Peyer's patch (tissue), 4 donors: ENCODE data around the gene IRGC. TPM values are rescaled to one million over a fixed set of nuclear protein-coding genes. Genes with fewer than 3 reads are reported as not detected.
"Not testable (repeated sequence)": the region's sequence is repeated elsewhere in the genome, so short reads cannot be mapped to it uniquely, and the experiment has no call there.

Source experiments
- DNase-seq, 3 donors: peaks; one replicate each; pipeline ENCODE4 v3.0.0-alpha.2; 2017 to 2019
- H3K27ac ChIP-seq, 4 donors: fragments of 200-600 bp; sonication (generic); one replicate each; pipeline ENCODE4 v1.5.1; 2016 to 2019
- H3K27me3 ChIP-seq, 2 donors: fragments of 200-600 bp; sonication (generic); one replicate each; pipeline ENCODE4 v1.5.1; 2019
- H3K36me3 ChIP-seq, 3 donors: fragments of 200-600 bp; sonication (generic); one replicate each; pipeline ENCODE4 v1.5.1; 2016 to 2019
- H3K4me1 ChIP-seq, 4 donors: fragments of 200-600 bp; sonication (generic); one replicate each; pipeline ENCODE4 v1.5.1; 2016 to 2019
- H3K4me3 ChIP-seq, 4 donors: fragments of 200-600 bp; sonication (generic); 1 replicate in 3 of 4; 2 replicates in 1 of 4; pipeline ENCODE4 v1.5.1; 2016 to 2019; ENCODE audit warnings: mild to moderate bottlenecking in 1 of 4
- H3K9me3 ChIP-seq, 4 donors: fragments of 200-600 bp; sonication (generic); one replicate each; pipeline ENCODE4 v1.5.1; 2016 to 2019; ENCODE audit warnings: mild to moderate bottlenecking in 1 of 4
- CTCF ChIP-seq, 6 experiments: fragments of 450-650 bp in 4 of 6; fragments of 200-600 bp in 2 of 6; sonication (generic) in 1 of 6; IDR thresholded peaks; one replicate each; pipeline ENCODE4 v1.5.1; 2017 to 2019; ENCODE audit warnings: antibody characterized with exemption in 6 of 6, mild to moderate bottlenecking in 3 of 6, moderate library complexity in 1 of 6
- POLR2A ChIP-seq, 2 donors: fragments of 450-650 bp; IDR thresholded peaks; one replicate each; pipeline ENCODE4 v1.5.1; 2017; ENCODE audit warnings: antibody characterized with exemption in 2 of 2, mild to moderate bottlenecking in 2 of 2, moderate library complexity in 2 of 2
- total RNA-seq, 4 donors: library from RNA; depleted of rRNA; stranded (reverse); fragments of >200 nt; gene quantifications; one replicate each; pipeline ENCODE4 v1.1.0, GENCODE V29; 2016

The IRGC gene
- total RNA-seq, 4 donors from 2014 or later = not detected

- H3K4me1 ChIP-seq = peaks cover 0 to 14% (median 0%) of the 10 kb centered on the region in 4 donors
- H3K36me3 ChIP-seq = no peaks in the 10 kb centered on the region
- peak overlapping the region in 3 of 4 donors; percentile 62 to 90 (median 89) for H3K27ac ChIP-seq
- H3K9me3 ChIP-seq = no peaks in the 10 kb centered on the region
- TF ChIP-seq CTCF (IDR thresholded peaks at IDR 0.05) = no peak
- no peak for TF ChIP-seq POLR2A (IDR thresholded peaks at IDR 0.05)
- H3K27me3 ChIP-seq = no peaks in the 10 kb centered on the region
- DNase-seq = no peak
- H3K4me3 ChIP-seq = no peak overlapping the region
Observed at GRCh38 chr19:43675906-43676305, 40.0 kb upstream of the IRGC start.

DNA sequence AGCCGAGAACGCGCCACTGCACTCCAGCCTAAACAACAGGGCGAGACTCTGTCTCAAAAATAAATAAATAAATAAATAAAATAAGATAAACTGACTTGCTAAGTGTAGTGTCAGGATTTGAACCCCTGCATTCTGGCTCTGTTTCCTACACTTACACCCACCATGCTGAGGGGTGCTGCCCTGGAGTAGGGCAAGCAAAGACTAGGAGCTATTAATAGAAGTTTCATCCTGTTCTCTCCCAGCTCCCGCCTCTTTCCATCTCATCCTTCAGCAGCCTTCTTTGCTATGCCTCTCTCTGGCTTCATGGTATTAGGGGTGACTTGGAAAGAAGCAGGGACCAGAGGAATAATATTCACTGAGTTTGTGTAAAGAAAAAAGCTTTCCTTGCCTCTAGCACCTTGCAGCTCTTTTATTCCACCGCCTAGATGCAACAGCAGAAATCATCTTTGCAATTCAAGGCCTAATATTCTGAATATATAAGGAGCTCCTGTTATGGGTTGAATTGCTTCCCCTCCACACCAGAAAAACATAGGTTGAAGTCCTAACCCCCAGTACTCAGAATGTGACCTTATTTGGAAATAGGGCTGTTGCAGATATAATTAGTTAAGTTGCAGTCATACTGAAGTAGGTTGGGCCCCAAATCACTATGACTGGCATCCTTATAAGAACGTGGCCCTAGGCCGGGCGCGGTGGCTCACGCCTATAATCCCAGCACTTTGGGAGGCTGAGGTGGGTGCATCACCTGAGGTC, 37.2 kb upstream of the IRGC start:
- DNase-seq = no peak
- H3K36me3 ChIP-seq = no peaks in the 10 kb centered on the region
- peak overlapping the region in 3 of 4 donors; percentile 43 to 86 (median 82) for H3K27ac ChIP-seq
- H3K4me3 ChIP-seq = no peak overlapping the region
- TF ChIP-seq CTCF (IDR thresholded peaks at IDR 0.05) (no peak), POLR2A (IDR thresholded peaks at IDR 0.05) (no peak)
- no peaks in the 10 kb centered on the region for H3K27me3 ChIP-seq
- no peaks in the 10 kb centered on the region for H3K9me3 ChIP-seq
- peaks cover 0 to 14% (median 0%) of the 10 kb centered on the region in 4 donors for H3K4me1 ChIP-seq

DNA sequence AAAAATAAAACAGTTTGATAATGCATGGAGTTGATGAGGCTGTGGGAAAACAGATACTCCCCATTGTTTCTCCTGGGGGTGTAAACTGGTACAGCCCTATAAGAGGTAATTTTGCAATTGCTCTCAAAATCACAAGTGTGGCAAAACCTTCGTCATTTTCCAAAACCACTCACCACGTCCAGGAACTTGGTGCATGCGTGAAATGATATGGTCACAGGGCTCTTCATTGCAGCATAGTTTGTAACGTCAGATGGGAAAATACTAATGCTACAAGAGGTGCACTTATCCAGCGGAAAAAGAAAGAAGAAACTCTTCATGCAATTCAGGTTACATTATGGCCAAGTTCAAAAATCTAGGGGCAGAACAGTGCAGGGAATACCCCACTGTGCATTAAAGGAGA, 34.1 kb upstream of the IRGC start:
- Histone ChIP-seq H3K27ac (no peak overlapping the region), H3K4me1 (peaks cover 0 to 9% (median 0%) of the 10 kb centered on the region in 4 donors), H3K4me3 (no peak overlapping the region), H3K9me3 (no peaks in the 10 kb centered on the region), H3K27me3 (no peaks in the 10 kb centered on the region), H3K36me3 (no peaks in the 10 kb centered on the region)
- no peak for DNase-seq
- TF ChIP-seq CTCF (IDR thresholded peaks at IDR 0.05) = no peak
- no peak for TF ChIP-seq POLR2A (IDR thresholded peaks at IDR 0.05)

GRCh38 chr19:43682269-43682668, 33.6 kb upstream of the IRGC start:
- H3K4me1 ChIP-seq, H3K36me3 ChIP-seq, H3K9me3 ChIP-seq, H3K4me3 ChIP-seq, H3K27me3 ChIP-seq, DNase-seq, H3K27ac ChIP-seq: not testable (repeated sequence)

DNA sequence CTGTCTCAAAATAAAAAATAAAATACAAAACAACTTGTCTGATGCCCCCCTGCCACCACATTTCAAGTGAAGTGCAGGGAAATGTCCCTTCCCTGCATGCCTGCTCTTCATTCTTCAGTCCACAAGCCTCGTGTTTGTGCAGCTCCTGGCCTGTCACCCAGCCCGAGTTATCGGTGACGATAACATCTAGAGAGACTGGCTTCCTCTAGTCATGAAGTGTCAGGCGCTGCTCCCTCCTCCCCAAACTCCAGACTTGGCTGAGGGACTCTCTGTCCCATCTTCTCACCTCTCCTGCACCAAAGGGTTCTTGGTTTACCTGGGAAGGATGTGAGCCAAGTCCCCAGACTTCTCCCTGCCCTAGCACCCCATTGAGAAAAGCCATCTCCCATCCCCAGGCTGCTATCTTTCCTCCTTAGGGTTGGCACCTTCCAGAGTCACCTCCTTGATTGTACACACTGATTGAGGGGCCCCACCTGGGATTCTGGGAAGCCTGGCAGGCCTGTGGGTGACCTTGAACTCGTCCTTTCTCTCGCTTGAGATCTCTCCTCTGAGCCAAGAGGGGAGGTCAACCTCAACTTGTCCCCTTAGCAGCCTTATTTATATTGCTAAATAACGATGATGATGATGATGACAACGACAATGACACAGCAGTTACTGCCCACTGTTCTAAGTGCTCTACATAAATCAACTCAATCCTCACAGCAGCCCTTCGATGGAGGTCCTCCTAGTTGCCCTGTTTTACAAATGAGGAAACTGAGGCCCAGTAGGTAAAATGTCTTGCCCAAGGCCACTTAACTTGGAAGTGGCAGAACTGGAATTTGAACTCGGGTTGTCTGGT, 32.8 kb upstream of the IRGC start:
- peaks cover 0 to 9% (median 0%) of the 10 kb centered on the region in 4 donors for H3K4me1 ChIP-seq
- H3K9me3 ChIP-seq = no peaks in the 10 kb centered on the region
- no peaks in the 10 kb centered on the region for H3K36me3 ChIP-seq
- H3K27me3 ChIP-seq = no peaks in the 10 kb centered on the region
- H3K27ac ChIP-seq = no peak overlapping the region
- no peak for DNase-seq
- H3K4me3 ChIP-seq = no peak overlapping the region
- TF ChIP-seq POLR2A (IDR thresholded peaks at IDR 0.05) (no peak), CTCF (IDR thresholded peaks at IDR 0.05) (no peak)

DNA sequence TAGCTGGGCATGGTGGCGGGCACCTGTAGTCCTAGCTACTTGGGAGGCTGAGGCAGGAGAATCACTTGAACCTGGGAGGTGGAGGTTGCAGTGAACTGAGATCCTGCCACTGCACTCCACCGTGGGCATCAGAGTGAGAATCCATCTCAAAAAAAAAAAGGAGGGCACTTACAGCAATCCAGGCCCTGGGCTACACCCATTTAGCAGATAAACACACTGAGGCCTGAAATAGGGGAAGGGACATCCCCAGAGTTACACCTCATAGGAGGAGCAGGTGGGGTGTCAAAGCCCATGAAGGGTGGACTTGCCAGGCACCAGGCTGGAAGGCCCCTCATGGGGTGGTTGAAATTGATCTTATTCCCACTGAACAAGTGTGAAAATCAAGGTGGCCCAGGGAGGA, 32.0 kb upstream of the IRGC start:
- no peaks in the 10 kb centered on the region for H3K27me3 ChIP-seq
- H3K4me3 ChIP-seq = no peak overlapping the region
- H3K36me3 ChIP-seq = no peaks in the 10 kb centered on the region
- TF ChIP-seq CTCF (IDR thresholded peaks at IDR 0.05) = no peak
- no peak for TF ChIP-seq POLR2A (IDR thresholded peaks at IDR 0.05)
- DNase-seq = no peak
- H3K27ac ChIP-seq = no peak overlapping the region
- peaks cover 0 to 5% (median 0%) of the 10 kb centered on the region in 4 donors for H3K4me1 ChIP-seq
- H3K9me3 ChIP-seq = no peaks in the 10 kb centered on the region
